GM10266 (cell line): ENCODE results near the gene SOX10.

Source experiments
- DNase-seq: peaks from one replicate; pipeline ENCODE4 v3.0.0; 2012; ENCODE audit errors: extremely low spot score
- CTCF ChIP-seq: IDR thresholded peaks from 2 replicates; pipeline ENCODE4 v1.5.1; 2012; ENCODE audit warnings: mild to moderate bottlenecking, low read depth; ENCODE audit not compliant: control insufficient read depth, insufficient read depth; ENCODE audit errors: missing control alignments

The SOX10 gene

DNA sequence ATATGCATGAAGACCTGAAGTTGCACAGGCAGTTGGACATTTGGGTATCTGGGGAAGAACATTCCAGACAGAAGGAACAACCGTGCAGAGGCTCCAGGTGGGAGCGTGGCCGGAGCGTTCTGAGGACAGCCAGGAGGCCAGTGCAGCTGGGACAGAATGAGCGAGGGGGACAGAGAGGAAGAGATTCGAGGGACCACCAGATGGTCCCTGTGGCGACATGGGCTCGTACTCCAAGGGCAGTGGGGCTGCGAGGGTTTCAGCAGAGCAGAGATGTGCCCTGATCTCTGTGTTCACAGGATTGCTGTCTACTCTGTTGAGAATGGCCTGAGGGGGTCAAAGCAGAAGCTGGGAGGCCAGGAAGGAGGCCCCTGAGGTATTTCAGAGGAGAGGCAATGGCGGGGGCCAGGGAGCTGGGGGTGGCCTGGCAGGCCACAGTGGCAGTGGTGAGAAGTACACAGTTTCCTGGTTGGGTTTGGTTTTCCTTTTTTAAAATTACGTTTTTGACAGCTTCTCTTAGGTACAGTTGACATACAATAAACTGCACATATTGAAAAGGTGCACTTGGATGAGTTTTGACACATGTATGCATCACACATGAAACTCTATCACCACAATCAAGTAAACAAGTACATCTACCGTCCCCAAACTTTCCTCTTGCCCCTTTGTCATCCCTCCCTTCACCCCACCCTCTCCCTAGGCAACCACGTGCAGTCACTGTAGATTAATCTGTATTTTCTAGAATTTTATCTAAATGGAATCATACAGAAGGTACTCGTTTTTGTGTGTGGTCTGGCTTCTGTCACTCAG is 24.8 kb upstream of the SOX10 start:
- no peak for TF ChIP-seq CTCF
- no peak for DNase-seq

- no peak for TF ChIP-seq CTCF
- DNase-seq: no peak
Observed at GRCh38 chr22:38007330-38007902, 23.1 kb upstream of the SOX10 start.

DNA sequence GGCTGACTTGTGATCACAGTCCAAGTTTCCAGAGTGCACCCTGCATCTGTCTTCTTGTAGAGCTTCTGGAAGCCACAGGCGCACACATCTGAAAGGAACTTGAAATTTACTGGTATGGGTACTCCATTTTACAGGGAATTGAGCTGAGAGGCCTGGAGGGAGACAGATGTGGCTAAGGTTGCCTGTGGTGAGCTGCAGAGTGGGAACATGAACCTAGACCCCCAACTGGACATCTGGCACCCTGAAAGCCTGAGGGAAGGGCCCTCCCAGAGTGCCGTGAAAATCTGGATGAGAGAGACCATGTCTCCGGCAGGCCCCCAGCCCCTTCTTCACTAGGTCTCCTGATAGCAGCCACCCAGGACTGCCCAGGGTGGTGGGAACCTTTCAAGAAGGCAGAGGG is 22.6 kb upstream of the SOX10 start:
- no peak for DNase-seq

GRCh38 chr22:38005943-38006342 is 21.6 kb upstream of the SOX10 start:
- no peak for DNase-seq
- no peak for TF ChIP-seq CTCF

More for the DNA sequence above, 22.6 kb upstream of the SOX10 start:
- TF ChIP-seq CTCF: no peak

GRCh38 chr22:37999640-38000272 is 15.4 kb upstream of the SOX10 start:
- no peak for TF ChIP-seq CTCF
- DNase-seq: no peak

- no peak for DNase-seq
- TF ChIP-seq CTCF: no peak
Observed at GRCh38 chr22:37999236-37999635, 14.9 kb upstream of the SOX10 start.

DNA sequence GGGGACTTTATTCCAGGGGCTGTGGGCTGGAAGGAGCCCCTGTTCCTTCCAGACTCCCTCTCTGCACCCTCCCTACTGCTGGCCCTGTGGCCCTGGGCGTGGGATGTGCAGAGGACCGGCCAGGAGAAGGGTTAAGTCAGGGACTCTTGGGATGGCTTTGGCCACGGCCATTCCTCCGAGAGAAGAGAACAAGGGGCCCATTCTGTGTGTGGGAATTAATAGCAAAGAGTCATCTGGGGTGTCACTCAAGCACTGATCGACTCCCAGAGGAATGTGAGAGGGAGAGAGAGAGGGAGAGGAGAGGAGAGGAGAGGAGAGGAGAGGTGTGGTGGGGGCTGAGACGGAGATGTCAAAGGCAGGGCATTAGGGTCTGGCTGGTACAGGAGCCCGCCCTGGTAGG is 14.2 kb upstream of the SOX10 start:
- no peak for DNase-seq
- TF ChIP-seq CTCF: no peak
